NB4 (cell line): ENCODE results near the gene SLC16A3.

ENCODE experiments used
- DNase-seq: peaks from one replicate; pipeline ENCODE4 v3.0.0; 2010; ENCODE audit warnings: low read depth
- H3K4me3 ChIP-seq: one replicate; pipeline ENCODE4 v1.5.1; 2011; ENCODE audit warnings: mild to moderate bottlenecking, low read depth, low read length, moderate library complexity
- MYC ChIP-seq: IDR thresholded peaks from 2 replicates; pipeline ENCODE4 v1.6.1; 2011; ENCODE audit warnings: low read depth, low read length
- POLR2A ChIP-seq: IDR thresholded peaks from 2 replicates; pipeline ENCODE4 v1.6.1; 2011; ENCODE audit warnings: mild to moderate bottlenecking; ENCODE audit not compliant: insufficient read length; ENCODE audit errors: extremely low read depth
- TF ChIP-seq, protein P1 (sequence below): IDR thresholded peaks from 2 replicates; pipeline ENCODE4 v1.6.1; 2011; ENCODE audit warnings: low read depth, low read length
- TF ChIP-seq, protein P2 (sequence below): IDR thresholded peaks from one replicate; pipeline ENCODE4 v1.5.1; 2012; ENCODE audit warnings: low read depth, low read length

Gene SLC16A3

DNA sequence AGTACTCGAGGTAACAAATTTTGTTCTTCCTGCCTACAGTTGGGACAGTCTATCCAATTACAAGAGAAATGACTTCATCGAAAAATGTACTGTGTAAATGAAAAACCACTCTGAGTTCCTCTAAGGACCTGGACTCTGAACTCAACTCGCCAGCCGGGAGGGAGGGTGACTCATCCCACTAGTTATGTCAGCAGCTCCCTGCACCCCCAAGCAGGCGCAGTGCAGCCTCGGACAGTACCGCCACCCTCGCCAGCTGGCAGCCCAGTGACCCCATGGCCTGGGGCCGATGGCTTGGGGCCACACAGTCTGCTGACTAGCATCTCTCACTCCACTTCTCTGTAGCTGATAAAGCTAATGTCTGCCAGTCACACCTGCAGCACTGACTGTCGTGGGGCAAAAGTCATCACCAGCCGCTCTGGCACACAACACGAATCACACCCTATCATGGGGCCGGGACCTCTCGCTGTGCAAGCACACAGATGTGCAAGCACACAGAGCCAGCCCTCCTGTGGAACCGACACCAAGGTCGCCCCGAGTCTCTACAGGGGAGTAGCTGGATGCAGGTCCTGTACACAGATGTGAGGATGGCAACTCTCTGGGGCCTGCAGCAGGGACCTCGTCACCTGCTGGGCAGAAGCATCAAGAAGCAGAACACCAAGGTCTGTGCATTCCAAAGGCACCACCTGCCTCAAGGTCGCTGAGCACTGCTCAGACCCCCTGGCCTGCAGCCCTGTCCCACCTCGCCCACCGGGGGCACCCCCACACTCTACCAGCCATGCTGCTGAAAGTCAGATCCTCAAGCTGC, 38.9 kb downstream of the SLC16A3 start:
- H3K4me3 ChIP-seq = no peak overlapping the region
- DNase-seq = peak; percentile 78
- no peak for TF ChIP-seq POLR2A
- TF ChIP-seq, protein P1, sequence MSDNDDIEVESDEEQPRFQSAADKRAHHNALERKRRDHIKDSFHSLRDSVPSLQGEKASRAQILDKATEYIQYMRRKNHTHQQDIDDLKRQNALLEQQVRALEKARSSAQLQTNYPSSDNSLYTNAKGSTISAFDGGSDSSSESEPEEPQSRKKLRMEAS = no peak

DNA sequence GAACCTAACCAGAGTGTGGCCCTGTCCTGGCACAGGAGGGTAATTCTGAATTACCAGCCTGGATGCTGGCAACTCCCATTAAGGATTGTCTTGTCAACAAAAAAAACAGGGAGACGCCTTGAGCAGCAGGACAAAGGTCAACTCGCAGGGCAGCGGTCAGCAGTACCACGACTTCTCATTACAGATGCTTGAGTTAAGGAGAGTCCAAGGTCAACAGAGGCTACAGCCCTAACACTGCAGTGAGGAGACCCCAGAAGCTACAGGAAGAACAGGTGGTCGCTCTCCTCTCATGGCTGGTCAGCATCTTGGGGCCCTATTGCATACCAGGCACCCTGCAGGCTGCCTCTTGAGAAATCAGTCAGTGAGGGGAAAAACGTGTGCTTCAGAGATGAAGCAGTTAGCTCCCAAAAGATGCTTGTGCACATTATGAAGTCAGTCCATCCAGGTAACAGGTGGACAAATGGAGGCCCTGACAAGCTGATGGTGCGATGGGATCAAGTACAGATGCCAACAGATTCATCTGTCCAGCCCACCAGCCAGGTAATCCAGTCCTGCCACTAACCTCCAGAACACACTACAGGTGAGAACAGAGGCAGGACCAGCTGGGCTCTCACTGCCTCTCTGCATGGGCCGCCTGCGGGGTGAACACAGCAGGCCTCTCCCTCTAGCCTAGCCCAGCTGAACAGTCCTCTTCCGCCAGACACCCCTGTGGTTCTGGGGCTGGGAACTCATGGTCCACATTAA, 40.5 kb downstream of the SLC16A3 start:
- TF ChIP-seq POLR2A = no peak
- TF ChIP-seq, protein P1 = no peak
- TF ChIP-seq, protein P2, sequence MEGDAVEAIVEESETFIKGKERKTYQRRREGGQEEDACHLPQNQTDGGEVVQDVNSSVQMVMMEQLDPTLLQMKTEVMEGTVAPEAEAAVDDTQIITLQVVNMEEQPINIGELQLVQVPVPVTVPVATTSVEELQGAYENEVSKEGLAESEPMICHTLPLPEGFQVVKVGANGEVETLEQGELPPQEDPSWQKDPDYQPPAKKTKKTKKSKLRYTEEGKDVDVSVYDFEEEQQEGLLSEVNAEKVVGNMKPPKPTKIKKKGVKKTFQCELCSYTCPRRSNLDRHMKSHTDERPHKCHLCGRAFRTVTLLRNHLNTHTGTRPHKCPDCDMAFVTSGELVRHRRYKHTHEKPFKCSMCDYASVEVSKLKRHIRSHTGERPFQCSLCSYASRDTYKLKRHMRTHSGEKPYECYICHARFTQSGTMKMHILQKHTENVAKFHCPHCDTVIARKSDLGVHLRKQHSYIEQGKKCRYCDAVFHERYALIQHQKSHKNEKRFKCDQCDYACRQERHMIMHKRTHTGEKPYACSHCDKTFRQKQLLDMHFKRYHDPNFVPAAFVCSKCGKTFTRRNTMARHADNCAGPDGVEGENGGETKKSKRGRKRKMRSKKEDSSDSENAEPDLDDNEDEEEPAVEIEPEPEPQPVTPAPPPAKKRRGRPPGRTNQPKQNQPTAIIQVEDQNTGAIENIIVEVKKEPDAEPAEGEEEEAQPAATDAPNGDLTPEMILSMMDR = no peak
- no peak for TF ChIP-seq MYC
- no peak for DNase-seq
- no peak overlapping the region for H3K4me3 ChIP-seq

DNA sequence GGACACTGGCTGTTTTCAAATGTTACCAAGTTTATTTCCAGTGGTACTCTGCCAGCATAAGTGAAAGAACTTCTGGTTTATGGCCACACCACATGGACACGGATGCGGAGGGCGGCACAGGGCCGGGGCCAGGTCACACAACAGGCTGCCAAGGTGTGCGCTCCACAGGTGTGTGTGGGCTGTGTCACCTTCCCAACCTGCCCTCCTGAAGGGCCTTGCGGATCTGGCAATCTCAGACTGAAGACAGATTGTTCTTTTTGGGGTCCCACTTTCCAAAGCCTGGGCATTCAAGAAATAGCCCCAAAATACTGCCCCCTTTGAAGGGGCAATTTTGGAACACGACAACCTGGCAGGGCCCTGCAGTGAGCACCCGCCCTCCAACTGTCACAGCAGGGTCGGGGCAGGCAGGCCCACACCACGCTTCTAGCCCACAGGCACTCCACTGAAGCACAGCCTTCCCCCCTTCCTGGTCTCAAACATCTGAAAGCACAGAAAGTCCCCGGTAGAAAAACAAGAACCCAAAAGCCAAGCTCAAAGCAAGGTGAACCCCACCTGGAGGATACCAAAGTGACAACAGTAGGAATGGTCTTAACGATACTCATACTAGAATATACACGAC, 41.1 kb downstream of the SLC16A3 start:
- no peak overlapping the region for H3K4me3 ChIP-seq
- TF ChIP-seq, protein P1 = no peak
- TF ChIP-seq, protein P2 = no peak
- no peak for DNase-seq

DNA sequence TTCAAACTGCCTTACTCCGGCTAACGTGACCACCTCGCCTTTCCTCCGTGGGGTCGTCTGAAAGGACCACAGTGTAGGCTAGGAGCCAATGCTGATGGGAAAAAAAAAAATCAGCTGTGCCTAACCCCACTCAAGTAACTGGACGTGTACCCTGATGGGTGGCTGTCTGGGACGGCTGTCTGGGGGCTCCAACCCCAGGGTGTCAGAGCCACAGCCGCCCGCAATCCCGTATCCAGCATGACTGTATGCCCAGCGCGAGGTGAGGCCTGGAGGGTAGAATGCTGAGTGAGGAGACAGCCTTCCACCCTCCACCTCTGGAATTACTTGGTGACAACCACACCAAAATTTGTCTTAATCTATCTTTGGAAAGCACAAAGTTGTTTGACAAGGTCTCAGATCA, 41.8 kb downstream of the SLC16A3 start:
- no peak overlapping the region for H3K4me3 ChIP-seq
- TF ChIP-seq, protein P1 = no peak
- TF ChIP-seq, protein P2 = no peak
- TF ChIP-seq MYC (no peak), POLR2A (no peak)
- DNase-seq = no peak

DNA sequence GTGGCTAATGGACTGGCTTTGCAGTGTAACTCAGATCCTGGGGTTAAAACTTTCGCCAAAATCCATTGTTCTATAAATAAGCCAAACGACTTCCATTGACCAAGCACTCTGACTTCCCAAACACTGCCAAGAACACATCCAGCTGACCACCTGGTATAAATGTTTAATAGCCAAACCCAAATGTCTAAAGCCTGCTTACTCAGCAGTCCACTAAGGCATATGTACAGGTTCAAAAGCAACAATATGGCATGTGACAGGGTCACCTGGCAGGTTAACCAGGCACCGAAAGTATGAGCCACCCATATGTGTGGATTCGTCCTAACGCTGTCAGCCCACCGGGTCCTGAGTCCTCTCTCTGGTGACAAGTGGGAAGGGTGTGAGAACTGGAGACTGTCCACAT, 42.6 kb downstream of the SLC16A3 start:
- no peak for DNase-seq
- no peak overlapping the region for H3K4me3 ChIP-seq
- TF ChIP-seq, protein P2 = no peak
- TF ChIP-seq MYC (no peak), POLR2A (no peak)
- TF ChIP-seq, protein P1 = no peak
